ENCODE results near the gene WDFY3. TPM values are rescaled to one million over a fixed set of nuclear protein-coding genes. Genes with fewer than 3 reads are reported as not detected.

WDFY3 gene
- total RNA-seq, 1 donor from 2014 or later, result 89.5 TPM

GRCh38 chr4:84901740-84902281 lies 64.7 kb downstream of the WDFY3 start:
- FAIRE-seq, result peak; percentile 50
- H2AFZ ChIP-seq (ENCODE audit: low read depth, low read length), result no peak overlapping the region
- H3K4me3 ChIP-seq (ENCODE audit: insufficient read depth, low read depth, low read length), result no peak overlapping the region
- Mint-ChIP-seq H3K4me3 (ENCODE audit: unreplicated experiment) (no peak overlapping the region), H3K27me3 (ENCODE audit: low read depth, unreplicated experiment) (no peaks in the 10 kb centered on the region), H3K36me3 (ENCODE audit: low read depth, unreplicated experiment) (peaks cover 6% of the 10 kb centered on the region), H3K9me3 (ENCODE audit: unreplicated experiment) (no peaks in the 10 kb centered on the region), H3K27ac (ENCODE audit: unreplicated experiment) (no peak overlapping the region), H3K4me1 (ENCODE audit: low read depth, unreplicated experiment) (peaks cover 8% of the 10 kb centered on the region)
- H3K4me1 ChIP-seq (ENCODE audit: insufficient read depth, low read length), result no peaks in the 10 kb centered on the region
- H3K4me2 ChIP-seq (ENCODE audit: low read length), result no peak overlapping the region
- H3K27ac ChIP-seq (ENCODE audit: low read depth, low read length), result no peak overlapping the region
- H3K36me3 ChIP-seq (ENCODE audit: insufficient read depth, low read length), result no peaks in the 10 kb centered on the region
- no peak overlapping the region for H3K9ac ChIP-seq (ENCODE audit: low read length)
- H4K20me1 ChIP-seq (ENCODE audit: insufficient read depth, low read length), result peaks cover 44% of the 10 kb centered on the region
- H3K79me2 ChIP-seq (ENCODE audit: insufficient read depth, low read length), result peaks cover 67% of the 10 kb centered on the region
- no peaks in the 10 kb centered on the region for H3K9me3 ChIP-seq (ENCODE audit: insufficient read depth, low read depth, low read length)
- TF ChIP-seq CTCF (IDR thresholded peaks at IDR 0.05; ENCODE audit: insufficient read depth, low read depth, low read length) (no peak), EZH2 (IDR thresholded peaks at IDR 0.05; ENCODE audit: insufficient read depth, low read length) (no peak)
- H3K27me3 ChIP-seq (ENCODE audit: insufficient read depth, low read length), result no peaks in the 10 kb centered on the region
- DNase-seq (ENCODE audit: low read depth), result no peak

GRCh38 chr4:84901173-84901572 lies 65.3 kb downstream of the WDFY3 start:
- Histone ChIP-seq H3K27ac (ENCODE audit: low read depth, low read length) (no peak overlapping the region), H2AFZ (ENCODE audit: low read depth, low read length) (no peak overlapping the region), H3K79me2 (ENCODE audit: insufficient read depth, low read length) (peaks cover 70% of the 10 kb centered on the region), H4K20me1 (ENCODE audit: insufficient read depth, low read length) (peaks cover 45% of the 10 kb centered on the region), H3K9me3 (ENCODE audit: insufficient read depth, low read depth, low read length) (no peaks in the 10 kb centered on the region), H3K27me3 (ENCODE audit: insufficient read depth, low read length) (no peaks in the 10 kb centered on the region), H3K4me3 (ENCODE audit: insufficient read depth, low read depth, low read length) (no peak overlapping the region), H3K4me2 (ENCODE audit: low read length) (no peak overlapping the region), H3K4me1 (ENCODE audit: insufficient read depth, low read length) (no peaks in the 10 kb centered on the region), H3K36me3 (ENCODE audit: insufficient read depth, low read length) (no peaks in the 10 kb centered on the region), H3K9ac (ENCODE audit: low read length) (no peak overlapping the region)
- Mint-ChIP-seq H3K9me3 (ENCODE audit: unreplicated experiment) (no peaks in the 10 kb centered on the region), H3K27me3 (ENCODE audit: low read depth, unreplicated experiment) (no peaks in the 10 kb centered on the region), H3K36me3 (ENCODE audit: low read depth, unreplicated experiment) (peaks cover 6% of the 10 kb centered on the region), H3K4me1 (ENCODE audit: low read depth, unreplicated experiment) (peaks cover 8% of the 10 kb centered on the region), H3K4me3 (ENCODE audit: unreplicated experiment) (no peak overlapping the region), H3K27ac (ENCODE audit: unreplicated experiment) (no peak overlapping the region)
- no peak for TF ChIP-seq CTCF (IDR thresholded peaks at IDR 0.05; ENCODE audit: insufficient read depth, low read depth, low read length)
- TF ChIP-seq EZH2 (IDR thresholded peaks at IDR 0.05; ENCODE audit: insufficient read depth, low read length), result no peak
- FAIRE-seq, result no peak
- no peak for DNase-seq (ENCODE audit: low read depth)

- no peaks in the 10 kb centered on the region for H3K9me3 ChIP-seq (ENCODE audit: insufficient read depth, low read depth, low read length)
- no peak overlapping the region for H3K27ac Mint-ChIP-seq (ENCODE audit: unreplicated experiment)
- H3K27ac ChIP-seq (ENCODE audit: low read depth, low read length), result no peak overlapping the region
- no peaks in the 10 kb centered on the region for H3K27me3 ChIP-seq (ENCODE audit: insufficient read depth, low read length)
- H3K4me1 ChIP-seq (ENCODE audit: insufficient read depth, low read length), result no peaks in the 10 kb centered on the region
- H3K4me3 ChIP-seq (ENCODE audit: insufficient read depth, low read depth, low read length), result no peak overlapping the region
- TF ChIP-seq EZH2 (IDR thresholded peaks at IDR 0.05; ENCODE audit: insufficient read depth, low read length) (no peak), CTCF (IDR thresholded peaks at IDR 0.05; ENCODE audit: insufficient read depth, low read depth, low read length) (no peak)
- DNase-seq (ENCODE audit: low read depth) (no peak), FAIRE-seq (no peak)
- peaks cover 3% of the 10 kb centered on the region for H3K36me3 Mint-ChIP-seq (ENCODE audit: low read depth, unreplicated experiment)
- no peaks in the 10 kb centered on the region for H3K9me3 Mint-ChIP-seq (ENCODE audit: unreplicated experiment)
- peaks cover 69% of the 10 kb centered on the region for H3K79me2 ChIP-seq (ENCODE audit: insufficient read depth, low read length)
- H3K9ac ChIP-seq (ENCODE audit: low read length), result no peak overlapping the region
- no peak overlapping the region for H2AFZ ChIP-seq (ENCODE audit: low read depth, low read length)
- H3K36me3 ChIP-seq (ENCODE audit: insufficient read depth, low read length), result no peaks in the 10 kb centered on the region
- H3K4me3 Mint-ChIP-seq (ENCODE audit: unreplicated experiment), result no peak overlapping the region
- H3K4me2 ChIP-seq (ENCODE audit: low read length), result no peak overlapping the region
- H3K27me3 Mint-ChIP-seq (ENCODE audit: low read depth, unreplicated experiment), result no peaks in the 10 kb centered on the region
- no peaks in the 10 kb centered on the region for H3K4me1 Mint-ChIP-seq (ENCODE audit: low read depth, unreplicated experiment)
- peaks cover 39% of the 10 kb centered on the region for H4K20me1 ChIP-seq (ENCODE audit: insufficient read depth, low read length)
These were observed 66.9 kb downstream of the WDFY3 start for GRCh38 chr4:84899616-84900015.
